HTR-8/SVneo (cell line): ENCODE results near the gene SUN2.

Experiments used
- DNase-seq: peaks from one replicate; pipeline ENCODE4 v3.0.0; 2011; ENCODE audit warnings: low spot score, mixed read lengths; ENCODE audit not compliant: insufficient read length
- FAIRE-seq: peaks from 2 replicates; lab custom pipeline; 2011; peaks lifted over from hg19 to GRCh38; lab: Jason Lieb, UNC

The SUN2 gene

GRCh38 chr22:38721551-38721950 is 34.2 kb downstream of the SUN2 start:
- DNase-seq: no peak
- FAIRE-seq: no peak

- FAIRE-seq: no peak
Observed at GRCh38 chr22:38720350-38720749, 35.4 kb downstream of the SUN2 start.

GRCh38 chr22:38719196-38719595 is 36.6 kb downstream of the SUN2 start:
- FAIRE-seq (no peak), DNase-seq (no peak)

More at GRCh38 chr22:38720350-38720749, 35.4 kb downstream of the SUN2 start:
- no peak for DNase-seq

- DNase-seq: peak; percentile 75
- FAIRE-seq: no peak
Observed at GRCh38 chr22:38718414-38718813, 37.4 kb downstream of the SUN2 start.

GRCh38 chr22:38717244-38717643 is 38.6 kb downstream of the SUN2 start:
- DNase-seq (no peak), FAIRE-seq (no peak)

- DNase-seq (no peak), FAIRE-seq (no peak)
Observed at GRCh38 chr22:38716826-38717225, 39.0 kb downstream of the SUN2 start.

GRCh38 chr22:38716271-38716670 is 39.5 kb downstream of the SUN2 start:
- DNase-seq (no peak), FAIRE-seq (no peak)

GRCh38 chr22:38715852-38716251 is 39.9 kb downstream of the SUN2 start:
- no peak for FAIRE-seq
- DNase-seq: no peak

- FAIRE-seq (no peak), DNase-seq (no peak)
Observed at GRCh38 chr22:38715176-38715764, 40.5 kb downstream of the SUN2 start.

GRCh38 chr22:38713921-38714320 is 41.9 kb downstream of the SUN2 start:
- DNase-seq (no peak), FAIRE-seq (no peak)

GRCh38 chr22:38712486-38713207 is 43.2 kb downstream of the SUN2 start:
- FAIRE-seq (no peak), DNase-seq (no peak)

- FAIRE-seq (no peak), DNase-seq (no peak)
Observed at GRCh38 chr22:38710866-38711265, 44.9 kb downstream of the SUN2 start.

- FAIRE-seq: no peak
Observed at GRCh38 chr22:38710351-38710750, 45.4 kb downstream of the SUN2 start.

GRCh38 chr22:38709306-38709705 is 46.5 kb downstream of the SUN2 start:
- no peak for FAIRE-seq
- DNase-seq: no peak

More at GRCh38 chr22:38710351-38710750, 45.4 kb downstream of the SUN2 start:
- DNase-seq: no peak

- FAIRE-seq: no peak
- no peak for DNase-seq
Observed at GRCh38 chr22:38707984-38708383, 47.8 kb downstream of the SUN2 start.

- DNase-seq (no peak), FAIRE-seq (no peak)
Observed at GRCh38 chr22:38707346-38707745, 48.5 kb downstream of the SUN2 start.

GRCh38 chr22:38706901-38707195 is 49.0 kb downstream of the SUN2 start:
- FAIRE-seq (no peak), DNase-seq (no peak)

GRCh38 chr22:38706101-38706900 is 49.5 kb downstream of the SUN2 start:
- DNase-seq (no peak), FAIRE-seq (no peak)

- FAIRE-seq: peak; percentile 80
- peak; percentile 95 for DNase-seq
Observed at GRCh38 chr22:38705235-38706100, 50.3 kb downstream of the SUN2 start, which contains the start of gene GTPBP1. GTPBP1 (plus strand) TSS chr22:38705944; CDS start chr22:38705956, 12 bp downstream.

- no peak for FAIRE-seq
Observed at GRCh38 chr22:38704654-38705234, 51.1 kb downstream of the SUN2 start.

More at GRCh38 chr22:38704654-38705234, 51.1 kb downstream of the SUN2 start:
- no peak for DNase-seq
